HEK293 (cell line): ENCODE results near the gene LUC7L2.
A peak's percentile ranks its signal among the peaks of the same experiment; 100 is the strongest.

Source experiments
- BCL11B ChIP-seq: fragments of 450-650 bp; formaldehyde crosslinking; IDR thresholded peaks from 2 replicates; pipeline ENCODE4 v1.5.1; 2016; ENCODE audit warnings: low read depth, missing biosample characterization, missing genetic modification characterization
- EGR2 ChIP-seq: fragments of 450-650 bp; formaldehyde crosslinking; IDR thresholded peaks from 2 replicates; pipeline ENCODE4 v1.5.1; 2016; ENCODE audit warnings: low read depth, missing biosample characterization, missing genetic modification characterization
- GLI4 ChIP-seq: fragments of 450-650 bp; formaldehyde crosslinking; IDR thresholded peaks from 2 replicates; pipeline ENCODE4 v1.5.1; 2016; ENCODE audit warnings: missing biosample characterization, missing genetic modification characterization
- KLF16 ChIP-seq: fragments of 450-650 bp; formaldehyde crosslinking; IDR thresholded peaks from 2 replicates; pipeline ENCODE4 v1.5.1; 2017; ENCODE audit warnings: missing biosample characterization, missing genetic modification characterization
- KLF7 ChIP-seq: fragments of 450-650 bp; formaldehyde crosslinking; IDR thresholded peaks from 2 replicates; pipeline ENCODE4 v1.5.1; 2016; ENCODE audit warnings: missing biosample characterization, missing genetic modification characterization, borderline replicate concordance
- MZF1 ChIP-seq: fragments of 450-650 bp; formaldehyde crosslinking; IDR thresholded peaks from 2 replicates; pipeline ENCODE4 v1.5.1; 2017; ENCODE audit warnings: missing biosample characterization, missing genetic modification characterization, borderline replicate concordance
- PBX3 ChIP-seq: sonication (generic); formaldehyde crosslinking; IDR thresholded peaks from 2 replicates; pipeline ENCODE4 v1.8.1; 2022; ENCODE audit warnings: mild to moderate bottlenecking, moderate library complexity, missing genetic modification reagents
- PRDM4 ChIP-seq: fragments of 450-650 bp; formaldehyde crosslinking; IDR thresholded peaks from 2 replicates; pipeline ENCODE4 v1.5.1; 2017; ENCODE audit warnings: missing biosample characterization, missing genetic modification characterization
- PRDM6 ChIP-seq: fragments of 450-650 bp; formaldehyde crosslinking; IDR thresholded peaks from 2 replicates; pipeline ENCODE4 v1.5.1; 2017; ENCODE audit warnings: missing biosample characterization, missing genetic modification characterization
- TSHZ1 ChIP-seq: fragments of 450-650 bp; formaldehyde crosslinking; IDR thresholded peaks from 2 replicates; pipeline ENCODE4 v1.5.1; 2016; ENCODE audit warnings: missing biosample characterization, missing genetic modification characterization, borderline replicate concordance
- YY1 ChIP-seq: fragments of 450-650 bp; formaldehyde crosslinking; IDR thresholded peaks from 2 replicates; pipeline ENCODE4 v1.5.1; 2018; ENCODE audit warnings: missing biosample characterization, missing genetic modification characterization
- ZBTB8A ChIP-seq: fragments of 450-650 bp; formaldehyde crosslinking; IDR thresholded peaks from 2 replicates; pipeline ENCODE4 v1.5.1; 2016; ENCODE audit warnings: missing biosample characterization, missing genetic modification characterization
- ZFHX2 ChIP-seq: fragments of 450-650 bp; formaldehyde crosslinking; conservative IDR thresholded peaks from 2 replicates; pipeline ENCODE4 v1.5.1; 2016; ENCODE audit warnings: missing biosample characterization, missing genetic modification characterization
- ZFP3 ChIP-seq: fragments of 450-650 bp; formaldehyde crosslinking; IDR thresholded peaks from 2 replicates; pipeline ENCODE4 v1.5.1; 2016; ENCODE audit warnings: low read depth, missing biosample characterization, missing genetic modification characterization
- ZFP41 ChIP-seq: fragments of 450-650 bp; formaldehyde crosslinking; IDR thresholded peaks from 2 replicates; pipeline ENCODE4 v1.5.1; 2016; ENCODE audit warnings: missing biosample characterization, missing genetic modification characterization, borderline replicate concordance
- ZFP69B ChIP-seq: fragments of 450-650 bp; formaldehyde crosslinking; IDR thresholded peaks from 2 replicates; pipeline ENCODE4 v1.5.1; 2016; ENCODE audit warnings: missing biosample characterization, missing genetic modification characterization
- ZNF138 ChIP-seq: fragments of 450-650 bp; formaldehyde crosslinking; IDR thresholded peaks from 2 replicates; pipeline ENCODE4 v1.5.1; 2016; ENCODE audit warnings: missing biosample characterization, missing genetic modification characterization, borderline replicate concordance
- ZNF174 ChIP-seq: fragments of 450-650 bp; formaldehyde crosslinking; IDR thresholded peaks from 2 replicates; pipeline ENCODE4 v1.5.0; 2017; ENCODE audit warnings: missing biosample characterization, mild to moderate bottlenecking, missing genetic modification characterization
- ZNF175 ChIP-seq: fragments of 450-650 bp; formaldehyde crosslinking; IDR thresholded peaks from 2 replicates; pipeline ENCODE4 v1.5.1; 2016; ENCODE audit warnings: missing biosample characterization, missing genetic modification characterization
- ZNF24 ChIP-seq: fragments of 450-650 bp; formaldehyde crosslinking; IDR thresholded peaks from 2 replicates; pipeline ENCODE4 v1.5.1; 2016; ENCODE audit warnings: missing biosample characterization, missing genetic modification characterization
- ZNF274 ChIP-seq, 2 experiments: fragments of 200-500 bp in 1 of 2; fragments of 450-650 bp in 1 of 2; sonication (Bioruptor generic) in 1 of 2; formaldehyde crosslinking in 1 of 2; IDR thresholded peaks; 2 replicates each; pipeline versions ENCODE4 v1.5.1 to v1.6.1; 2014 to 2016; ENCODE audit warnings: borderline replicate concordance in 1 of 2, inconsistent platforms in 1 of 2, low read length in 1 of 2, missing biosample characterization in 1 of 2, missing genetic modification characterization in 1 of 2
- ZNF311 ChIP-seq: fragments of 450-650 bp; formaldehyde crosslinking; IDR thresholded peaks from 2 replicates; pipeline ENCODE4 v1.5.1; 2017; ENCODE audit warnings: missing biosample characterization, missing genetic modification characterization, borderline replicate concordance
- ZNF324 ChIP-seq: fragments of 450-650 bp; formaldehyde crosslinking; IDR thresholded peaks from 2 replicates; pipeline ENCODE4 v1.5.1; 2016; ENCODE audit warnings: missing biosample characterization, missing genetic modification characterization
- ZNF48 ChIP-seq: fragments of 450-650 bp; formaldehyde crosslinking; IDR thresholded peaks from 2 replicates; pipeline ENCODE4 v1.5.1; 2016; ENCODE audit warnings: missing biosample characterization, missing genetic modification characterization
- ZNF544 ChIP-seq: fragments of 450-650 bp; formaldehyde crosslinking; IDR thresholded peaks from 2 replicates; pipeline ENCODE4 v1.5.0; 2017; ENCODE audit warnings: missing biosample characterization, missing genetic modification characterization
- ZNF785 ChIP-seq: fragments of 450-650 bp; formaldehyde crosslinking; IDR thresholded peaks from 2 replicates; pipeline ENCODE4 v1.5.1; 2016; ENCODE audit warnings: missing biosample characterization, missing genetic modification characterization
- ZNF843 ChIP-seq: fragments of 450-650 bp; formaldehyde crosslinking; IDR thresholded peaks from 2 replicates; pipeline ENCODE4 v1.5.1; 2016; ENCODE audit warnings: missing biosample characterization, missing genetic modification characterization
- ZSCAN18 ChIP-seq: fragments of 450-650 bp; formaldehyde crosslinking; IDR thresholded peaks from 2 replicates; pipeline ENCODE4 v1.5.1; 2016; ENCODE audit warnings: missing biosample characterization, missing genetic modification characterization

Gene LUC7L2

GRCh38 chr7:139359366-139360209, at the start of gene LUC7L2 (continued):
- no peak for TF ChIP-seq BCL11B
- 0 out of 2 replicates have a peak, but pooled peaks have one; percentile 28 for TF ChIP-seq ZFP41 (tag by site-specific recombination)
- TF ChIP-seq MZF1: 0 out of 2 replicates have a peak, but pooled peaks have one; percentile 57
- TF ChIP-seq ZSCAN18 (tag by site-specific recombination): no peak
- TF ChIP-seq ZNF544: no peak
- peak; percentile 90; the same call in 1 of the 2 replicates for TF ChIP-seq KLF7 (tag by site-specific recombination)
- TF ChIP-seq ZNF311 (tag by site-specific recombination): no peak
- TF ChIP-seq ZNF785: peak; percentile 67; the same call in 1 of the 2 replicates
- peak; percentile 42 for TF ChIP-seq ZFHX2 (tag by site-specific recombination)
- TF ChIP-seq ZBTB8A (tag by site-specific recombination): peak; percentile 80
- TF ChIP-seq EGR2: no peak
- no peak for TF ChIP-seq ZNF138 (tag by site-specific recombination)
- peak; percentile 68 for TF ChIP-seq GLI4
- TF ChIP-seq ZNF324 (tag by site-specific recombination): no peak; the same call in 1 of the 2 replicates
- no peak for TF ChIP-seq ZNF174 (tag by site-specific recombination)
- no peak for TF ChIP-seq ZNF274 (IDR thresholded peaks at IDR 0.05; ENCODE audit: low read length)
- TF ChIP-seq ZNF274 (tag by site-specific recombination; IDR thresholded peaks at IDR 0.05; ENCODE audit: borderline replicate concordance): no peak
- no peak for TF ChIP-seq ZNF48 (tag by site-specific recombination)
- TF ChIP-seq PRDM4 (tag by site-specific recombination): peak; percentile 39; the same call in 1 of the 2 replicates
- no peak for TF ChIP-seq TSHZ1 (tag by site-specific recombination)
- TF ChIP-seq PRDM6 (tag by site-specific recombination): no peak
- peak; percentile 51; the same call in 1 of the 2 replicates for TF ChIP-seq ZNF843 (tag by site-specific recombination)
- peak; percentile 66 for TF ChIP-seq YY1 (tag by site-specific recombination)
- TF ChIP-seq ZFP69B (tag by site-specific recombination): peak; percentile 14; the same call in 1 of the 2 replicates
- TF ChIP-seq PBX3 (CRISPR knock-in tag): peak; percentile 71; the same call in 1 of the 2 replicates
- no peak for TF ChIP-seq ZFP3 (tag by site-specific recombination)
- TF ChIP-seq ZNF24: no peak
- no peak for TF ChIP-seq ZNF175 (tag by site-specific recombination)
- TF ChIP-seq KLF16 (tag by site-specific recombination): peak; percentile 98
